NCI-H82 treated with DMSO at 0.1 percent for 48 hours (cell line): Measurements from ENCODE around the gene ZNF12.

Experiments
- DNase-seq: peaks from one replicate; lab custom pipeline; 2025; ENCODE audit not compliant: unreplicated experiment; lab: John Stamatoyannopoulos, UW

Gene ZNF12

DNA sequence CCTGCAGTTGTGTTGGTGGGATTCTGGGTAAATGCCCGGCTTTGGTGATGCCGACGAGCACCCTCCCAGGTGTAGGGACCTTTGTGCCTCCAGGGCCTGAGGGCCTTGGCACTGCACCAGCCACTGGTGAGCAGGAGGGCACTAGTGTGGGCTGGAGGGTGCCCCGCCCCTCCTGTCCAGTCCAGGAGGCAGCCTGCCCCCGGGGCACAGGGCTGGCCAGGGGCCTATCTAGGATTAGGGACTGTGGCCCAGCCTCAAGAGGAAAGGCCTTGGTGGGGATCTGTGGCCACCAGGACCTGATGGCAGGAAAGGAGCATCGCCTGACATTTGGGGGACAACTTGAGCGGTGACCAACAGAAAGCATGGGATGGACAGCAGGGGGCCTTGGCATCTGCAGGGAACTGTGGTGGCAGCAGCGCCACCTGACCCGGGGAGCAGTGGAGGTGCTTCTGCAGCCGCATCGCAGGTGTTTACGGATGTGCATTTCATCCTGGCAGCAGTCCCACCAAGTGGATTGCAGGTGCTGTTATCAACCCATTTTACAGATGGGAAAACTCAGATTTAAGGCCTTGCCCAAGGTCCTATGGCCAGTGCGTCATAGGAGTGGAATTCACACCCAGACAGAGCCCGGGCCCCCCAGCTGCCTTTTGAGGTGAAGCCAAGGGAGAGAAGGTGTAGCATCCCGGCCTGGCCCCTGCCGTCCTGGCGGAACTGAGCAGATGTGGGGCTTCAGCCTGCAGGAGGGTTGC, 58.5 kb downstream of the ZNF12 start:
- DNase-seq, result no peak

DNA sequence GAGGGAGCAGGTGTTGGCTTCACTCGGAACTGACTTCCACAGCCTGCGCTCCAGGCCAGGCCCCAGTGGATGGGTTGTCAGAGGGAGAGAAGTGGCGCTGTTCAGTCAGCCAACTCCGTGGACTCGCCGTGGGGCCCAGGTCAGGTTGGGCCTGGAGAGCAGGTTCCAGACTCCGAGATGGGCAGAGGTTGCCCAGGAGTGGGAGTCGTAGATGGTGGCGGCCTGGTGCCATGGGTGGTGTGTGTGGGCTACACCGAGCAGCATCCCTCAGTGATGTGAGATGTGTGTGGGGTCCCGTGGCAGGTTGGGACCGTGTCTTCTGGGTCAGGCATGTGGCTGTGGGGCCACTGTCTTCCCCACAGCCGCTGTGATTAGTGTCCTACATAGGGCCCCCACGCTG, 59.2 kb downstream of the ZNF12 start:
- DNase-seq, result no peak

DNA sequence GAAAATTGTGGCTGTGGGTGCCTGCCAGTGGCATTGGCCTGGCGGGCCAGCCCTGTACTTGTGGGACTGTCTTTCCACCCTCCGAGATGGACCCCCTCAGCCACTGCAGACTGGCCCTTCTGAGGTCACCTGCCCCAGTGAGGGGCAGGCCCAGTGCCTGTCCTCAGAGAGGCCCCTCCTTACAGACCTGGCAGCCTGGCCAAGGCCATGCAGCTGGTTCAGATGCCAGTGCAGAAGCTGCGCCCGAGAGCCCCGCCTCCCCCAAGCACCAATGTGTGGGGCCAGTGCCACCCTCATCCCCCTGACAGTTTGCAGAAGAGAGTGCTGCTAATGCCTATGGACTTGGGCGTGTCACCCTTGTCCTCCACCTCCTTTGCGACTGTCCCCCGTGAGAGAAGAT, 59.7 kb downstream of the ZNF12 start:
- DNase-seq, result no peak

DNA sequence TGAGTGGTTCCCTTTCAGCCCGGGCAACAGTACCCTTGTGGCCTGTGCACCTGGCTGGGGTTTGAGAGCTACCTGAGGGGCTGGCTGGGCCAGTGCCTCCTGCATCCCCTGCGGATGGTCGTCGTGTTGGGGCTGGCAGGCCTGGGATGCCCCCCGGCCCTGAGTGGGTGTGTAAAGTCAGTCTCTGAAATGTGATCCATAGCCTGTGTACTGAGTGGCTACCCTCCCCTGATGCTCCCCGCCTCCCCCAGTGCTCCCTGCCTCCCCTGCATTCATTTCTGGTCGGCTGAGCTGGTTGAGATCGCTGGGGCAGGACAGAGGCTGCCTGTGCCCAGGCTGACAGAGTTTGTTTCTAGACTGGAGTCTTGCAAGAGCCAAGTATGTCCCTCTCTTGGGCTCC, 60.3 kb downstream of the ZNF12 start:
- no peak for DNase-seq

DNA sequence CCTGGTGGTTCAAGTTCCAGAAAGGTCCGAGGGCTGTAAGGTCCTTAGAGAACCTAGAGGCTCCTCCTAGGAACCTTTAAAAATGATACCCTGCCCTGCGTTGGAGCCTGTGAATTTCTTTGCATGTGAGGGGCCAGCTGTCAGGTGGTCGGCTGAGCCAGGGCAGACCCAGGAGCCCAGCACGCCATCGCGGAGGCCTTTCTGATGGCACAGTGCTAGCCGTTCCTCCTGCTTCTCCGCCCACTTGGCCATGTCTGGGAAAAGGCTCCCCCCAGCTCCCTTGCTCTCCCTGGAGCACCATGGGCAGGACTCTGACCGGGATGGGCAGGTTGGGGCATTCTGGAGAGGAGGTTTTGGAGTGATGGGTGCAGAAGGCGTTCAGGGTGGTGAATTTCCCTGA, 62.0 kb downstream of the ZNF12 start:
- DNase-seq, result no peak

DNA sequence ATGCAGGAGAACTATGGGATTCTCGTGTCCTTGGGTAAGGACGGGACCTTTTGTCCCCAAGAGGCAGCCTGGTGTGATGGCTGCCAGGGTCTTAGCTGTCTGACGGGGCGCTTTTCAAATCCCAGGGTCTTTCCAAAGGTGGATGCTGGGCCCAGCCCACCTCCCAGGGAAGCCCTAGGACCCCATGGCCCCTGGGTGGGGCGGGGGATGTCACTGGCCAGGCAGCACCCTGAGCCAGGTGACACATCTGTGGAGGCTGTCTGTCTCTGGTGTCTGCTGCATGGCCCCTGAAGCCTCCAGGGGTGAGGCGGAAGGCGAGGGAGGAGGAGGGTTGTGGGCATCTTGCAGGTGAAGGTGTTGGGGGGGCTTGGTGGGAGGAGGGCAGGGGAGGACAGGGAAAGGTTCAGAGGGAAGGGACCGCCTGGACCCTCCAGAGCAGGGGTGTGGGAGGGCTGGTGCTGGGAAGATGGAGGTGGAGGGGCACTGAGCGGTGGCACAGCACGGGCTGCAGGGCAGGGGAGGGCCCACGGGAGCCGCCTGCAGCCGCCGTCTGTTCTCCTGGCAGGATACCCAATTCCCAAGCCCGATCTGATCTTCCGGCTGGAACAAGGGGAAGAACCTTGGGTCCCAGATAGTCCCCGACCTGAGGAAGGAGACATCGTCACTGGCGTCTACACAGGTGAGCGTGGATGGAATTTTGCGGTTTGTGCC, 62.7 kb downstream of the ZNF12 start:
- no peak for DNase-seq

DNA sequence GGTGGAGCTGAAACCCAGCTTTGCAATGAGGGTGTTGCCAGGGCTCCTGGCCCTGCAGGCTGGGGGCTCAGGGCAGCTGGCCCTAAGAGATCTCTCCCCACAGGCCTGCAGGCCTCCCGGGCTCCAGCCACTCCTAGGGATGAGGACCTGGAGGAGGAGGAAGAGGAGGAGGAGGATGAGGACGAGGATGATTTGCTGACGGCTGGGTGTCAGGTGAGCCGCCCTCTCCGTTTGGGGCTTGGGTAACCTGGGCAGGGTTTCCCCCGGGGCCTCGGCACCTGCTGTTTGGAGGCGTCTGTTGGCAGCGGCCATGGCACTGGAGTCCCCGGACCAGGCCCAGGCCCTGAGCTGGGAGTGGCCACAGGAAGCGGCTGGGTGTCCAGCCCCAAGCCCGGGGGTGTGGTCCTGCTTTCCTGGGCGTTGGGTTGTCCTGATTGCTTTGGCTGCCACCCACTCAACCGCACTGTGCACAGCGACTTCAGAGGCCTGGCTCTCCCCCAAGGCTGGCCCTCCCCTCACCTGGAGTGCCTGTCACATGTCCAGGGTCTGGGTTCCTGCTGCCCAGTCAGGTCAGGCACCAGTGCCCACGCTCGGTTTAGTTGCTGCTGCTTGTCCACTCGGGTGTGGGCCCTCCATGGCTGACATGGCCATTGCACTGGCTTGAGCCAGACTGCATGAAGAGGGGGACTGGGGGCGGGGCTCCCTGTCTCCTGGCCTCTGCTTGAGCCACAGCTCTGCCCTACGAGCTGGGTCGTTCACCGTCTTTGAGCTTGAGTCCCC, 63.7 kb downstream of the ZNF12 start:
- no peak for DNase-seq

DNA sequence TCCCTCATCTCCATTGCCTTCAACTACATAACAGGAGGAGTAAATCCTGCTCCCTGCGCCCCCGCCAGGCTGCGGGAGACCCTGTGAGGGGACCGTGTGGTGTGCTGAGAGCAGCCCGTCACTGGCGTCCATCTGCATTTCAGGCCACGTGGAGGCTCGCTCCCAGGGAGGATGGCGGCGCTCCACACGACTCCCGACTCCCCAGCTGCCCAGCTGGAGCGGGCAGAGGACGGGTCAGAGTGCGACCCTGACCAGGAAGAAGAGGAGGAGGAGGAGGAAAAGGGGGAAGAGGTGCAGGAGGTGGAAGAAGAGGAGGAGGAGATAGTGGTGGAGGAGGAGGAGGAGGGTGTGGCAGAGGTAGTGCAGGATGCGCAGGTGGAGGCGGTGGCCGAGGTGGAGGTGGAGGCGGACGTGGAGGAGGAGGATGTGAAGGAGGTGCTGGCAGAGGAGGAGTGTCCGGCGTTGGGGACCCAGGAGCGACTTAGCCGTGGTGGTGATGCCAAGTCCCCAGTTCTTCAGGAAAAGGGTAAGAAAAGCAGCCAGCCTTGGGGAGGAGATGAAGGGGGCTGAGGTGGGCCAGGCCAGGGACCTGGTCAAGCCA, 64.4 kb downstream of the ZNF12 start:
- no peak for DNase-seq

DNA sequence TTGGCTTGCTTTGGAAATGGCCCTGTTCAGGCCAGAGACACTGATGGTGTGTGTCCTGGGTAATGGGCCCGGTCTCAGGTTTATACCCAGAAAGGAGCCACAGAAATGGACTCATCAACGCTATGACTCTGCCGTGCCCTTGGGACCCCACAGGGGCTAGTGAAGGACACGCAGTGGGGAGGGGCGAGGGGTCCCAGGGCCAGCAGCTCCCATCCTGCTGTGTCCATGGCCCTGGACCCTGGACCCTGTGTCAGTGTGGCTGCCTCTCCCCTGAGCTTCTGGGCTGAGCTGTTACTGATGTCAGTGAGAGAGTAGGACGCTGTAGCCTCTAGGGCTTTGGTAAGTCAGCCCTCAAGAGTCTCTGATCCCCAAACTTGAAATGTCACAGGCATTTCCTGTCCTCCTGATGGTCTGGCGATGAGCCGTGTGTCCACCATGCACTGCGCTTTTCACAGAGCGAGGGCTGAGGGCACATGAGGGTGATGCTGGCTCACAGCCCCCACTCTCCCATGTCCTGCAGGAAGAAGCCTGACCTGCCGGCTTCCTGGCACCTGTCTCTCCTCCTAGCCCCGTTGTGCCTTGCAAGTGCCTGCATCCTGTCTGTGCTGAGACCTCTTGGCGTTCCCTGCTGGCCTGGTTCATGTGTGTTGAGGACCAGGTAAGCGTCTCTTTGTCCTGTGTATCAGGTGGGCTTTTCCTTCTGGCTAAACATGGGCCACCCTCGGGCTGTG, 65.3 kb downstream of the ZNF12 start:
- DNase-seq, result no peak

DNA sequence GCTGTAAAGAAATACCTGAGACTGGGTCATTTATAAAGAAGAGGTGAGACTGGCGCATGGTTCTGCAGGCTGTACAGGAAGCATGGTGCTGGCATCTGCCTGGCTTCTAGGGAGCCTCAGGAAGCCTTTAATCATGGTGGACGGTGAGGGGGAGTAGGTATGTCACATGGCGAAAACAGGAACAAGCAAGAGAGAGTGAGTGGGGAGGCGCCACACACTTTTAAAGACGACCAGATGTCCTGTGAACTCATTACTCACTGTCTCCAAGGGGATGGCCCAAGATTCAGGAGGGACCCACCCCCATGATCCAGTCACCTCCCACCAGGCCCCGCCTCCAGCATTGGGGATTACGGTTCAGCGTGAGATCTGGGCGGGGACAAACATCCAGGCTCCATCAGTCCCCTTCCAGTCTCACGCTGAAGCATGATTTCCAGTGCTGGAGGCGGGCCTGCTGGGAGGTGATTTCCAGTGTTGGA, 66.5 kb downstream of the ZNF12 start:
- DNase-seq, result peak; percentile 23

DNA sequence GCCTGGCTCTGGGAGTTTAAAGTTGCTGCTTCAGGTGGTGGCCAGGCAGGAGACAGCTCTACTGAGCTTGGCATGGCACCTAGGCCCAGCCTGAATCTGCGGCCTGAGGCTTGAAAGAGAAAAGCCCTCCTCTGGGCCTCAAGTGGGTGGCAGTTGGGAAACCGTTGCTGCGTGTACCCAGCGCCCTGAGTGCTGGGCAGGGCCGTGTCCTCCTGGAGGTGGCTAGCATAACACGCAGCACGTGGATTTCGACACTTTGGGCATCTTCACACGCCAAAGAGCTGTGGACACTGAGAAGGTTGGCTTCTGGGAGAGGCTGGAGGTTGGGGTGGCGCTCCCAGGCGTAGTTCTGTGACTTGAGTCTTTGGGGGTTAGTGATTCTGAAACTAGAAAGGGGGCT, 67.1 kb downstream of the ZNF12 start:
- no peak for DNase-seq

DNA sequence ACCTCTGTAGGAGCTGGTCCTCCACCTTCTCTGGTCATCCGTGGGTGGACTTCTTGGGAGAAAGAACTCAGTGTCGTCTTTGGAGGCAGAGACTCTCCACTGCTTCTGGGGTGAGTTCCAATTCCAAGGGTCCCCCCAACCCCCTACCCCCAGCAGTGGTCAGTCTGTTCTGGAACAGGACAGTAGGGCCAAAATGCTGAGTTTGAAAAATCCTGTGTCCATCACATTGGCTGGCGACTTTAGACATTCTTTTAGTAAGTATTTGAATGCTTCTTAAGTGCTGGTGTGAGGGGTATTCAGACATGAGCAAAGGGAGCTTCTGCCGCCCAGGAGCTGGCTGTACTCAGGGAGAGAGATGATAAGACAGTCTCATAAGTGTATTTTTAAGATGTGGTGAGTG, 67.7 kb downstream of the ZNF12 start:
- DNase-seq, result no peak
